GM12872 (cell line): ENCODE measurements around the gene AKR7A2.

Experiments
- CTCF ChIP-seq: IDR thresholded peaks from 3 replicates; pipeline ENCODE4 v1.5.1; 2011; ENCODE audit warnings: low read depth, mild to moderate bottlenecking, low read length, moderate library complexity; ENCODE audit not compliant: insufficient read depth

AKR7A2 gene

GRCh38 chr1:19309123-19309813 lies 2.7 kb downstream of the AKR7A2 start:
- TF ChIP-seq CTCF = no peak

GRCh38 chr1:19308509-19308907 lies 3.4 kb downstream of the AKR7A2 start:
- no peak for TF ChIP-seq CTCF

GRCh38 chr1:19307794-19308508 lies 4.0 kb downstream of the AKR7A2 start:
- TF ChIP-seq CTCF = no peak

- no peak for TF ChIP-seq CTCF
Observed at GRCh38 chr1:19306941-19307340, 5.0 kb downstream of the AKR7A2 start.

- no peak for TF ChIP-seq CTCF
Observed at GRCh38 chr1:19305880-19306279, 6.1 kb downstream of the AKR7A2 start.

- TF ChIP-seq CTCF = no peak
Observed at GRCh38 chr1:19300211-19300610, 11.7 kb downstream of the AKR7A2 start.

GRCh38 chr1:19294638-19295037 lies 17.3 kb downstream of the AKR7A2 start:
- TF ChIP-seq CTCF = no peak
